Measurements from ENCODE around the gene MSRB3. TPM values are rescaled to one million over a fixed set of nuclear protein-coding genes. Genes with fewer than 3 reads are reported as not detected.

The MSRB3 gene
- total RNA-seq, 1 donor from 2014 or later: 3.7 TPM

- no peaks in the 10 kb centered on the region for H3K79me2 ChIP-seq (ENCODE audit: low read depth)
- H3K36me3 Mint-ChIP-seq: peaks cover 2% of the 10 kb centered on the region
- H3K36me3 ChIP-seq: no peaks in the 10 kb centered on the region
- no peak overlapping the region for H3K27ac Mint-ChIP-seq
- no peak overlapping the region for H3K27ac ChIP-seq
- no peak overlapping the region for H3K4me2 ChIP-seq
- H3K4me3 Mint-ChIP-seq: no peak overlapping the region
- H3F3A ChIP-seq (ENCODE audit: low read depth): no peaks in the 10 kb centered on the region
- H3K4me1 Mint-ChIP-seq: peaks cover 48% of the 10 kb centered on the region
- no peaks in the 10 kb centered on the region for H3K9me3 Mint-ChIP-seq
- peaks cover 13% of the 10 kb centered on the region for H3K27me3 Mint-ChIP-seq (ENCODE audit: insufficient read depth, low read depth)
- no peak for TF ChIP-seq EZH2 (IDR thresholded peaks at IDR 0.05)
- TF ChIP-seq CTCF (IDR thresholded peaks at IDR 0.05): no peak
- no peak for TF ChIP-seq EZH2phosphoT487 (IDR thresholded peaks at IDR 0.05)
- no peak overlapping the region for H3K4me3 ChIP-seq
- H2AFZ ChIP-seq (replicated peaks): no peak overlapping the region
- H3K4me1 ChIP-seq: no peaks in the 10 kb centered on the region
- H3K27me3 ChIP-seq: no peaks in the 10 kb centered on the region
- no peaks in the 10 kb centered on the region for H4K20me1 ChIP-seq (ENCODE audit: low read depth)
- H3K9me3 ChIP-seq (ENCODE audit: low read depth): no peaks in the 10 kb centered on the region
- H3K9ac ChIP-seq: no peak overlapping the region
- DNase-seq (ENCODE audit: low spot score): no peak
These were observed 220.7 kb downstream of the MSRB3 start for GRCh38 chr12:65499167-65499566.

GRCh38 chr12:65500091-65500900 lies 221.8 kb downstream of the MSRB3 start:
- H3K4me1 ChIP-seq: no peaks in the 10 kb centered on the region
- no peak overlapping the region for H3K4me3 ChIP-seq
- Mint-ChIP-seq H3K27ac (peak overlapping the region; percentile 5), H3K4me3 (no peak overlapping the region), H3K27me3 (ENCODE audit: insufficient read depth, low read depth) (peaks cover 9% of the 10 kb centered on the region), H3K36me3 (peaks cover 2% of the 10 kb centered on the region), H3K4me1 (peaks cover 47% of the 10 kb centered on the region), H3K9me3 (no peaks in the 10 kb centered on the region)
- H3K9ac ChIP-seq: no peak overlapping the region
- no peak overlapping the region for H3K4me2 ChIP-seq
- H3K79me2 ChIP-seq (ENCODE audit: low read depth): no peaks in the 10 kb centered on the region
- H3F3A ChIP-seq (ENCODE audit: low read depth): no peaks in the 10 kb centered on the region
- no peak overlapping the region for H2AFZ ChIP-seq (replicated peaks)
- H3K9me3 ChIP-seq (ENCODE audit: low read depth): no peaks in the 10 kb centered on the region
- H4K20me1 ChIP-seq (ENCODE audit: low read depth): no peaks in the 10 kb centered on the region
- no peaks in the 10 kb centered on the region for H3K36me3 ChIP-seq
- TF ChIP-seq CTCF (IDR thresholded peaks at IDR 0.05) (no peak), EZH2 (IDR thresholded peaks at IDR 0.05) (no peak), EZH2phosphoT487 (IDR thresholded peaks at IDR 0.05) (no peak)
- DNase-seq (ENCODE audit: low spot score): no peak
- H3K27me3 ChIP-seq: peaks cover under 1% of the 10 kb centered on the region
- no peak overlapping the region for H3K27ac ChIP-seq

GRCh38 chr12:65501093-65501621 lies 222.7 kb downstream of the MSRB3 start:
- TF ChIP-seq EZH2phosphoT487 (IDR thresholded peaks at IDR 0.05) (no peak), EZH2 (IDR thresholded peaks at IDR 0.05) (no peak), CTCF (IDR thresholded peaks at IDR 0.05) (no peak)
- no peaks in the 10 kb centered on the region for H3K4me1 ChIP-seq
- no peak overlapping the region for H3K9ac ChIP-seq
- H3K27ac Mint-ChIP-seq: no peak overlapping the region
- DNase-seq (ENCODE audit: low spot score): no peak
- H3K27me3 Mint-ChIP-seq (ENCODE audit: insufficient read depth, low read depth): peaks cover 8% of the 10 kb centered on the region
- no peak overlapping the region for H2AFZ ChIP-seq (replicated peaks)
- H3K9me3 ChIP-seq (ENCODE audit: low read depth): no peaks in the 10 kb centered on the region
- H3K4me3 Mint-ChIP-seq: no peak overlapping the region
- no peaks in the 10 kb centered on the region for H3K36me3 ChIP-seq
- no peaks in the 10 kb centered on the region for H3K79me2 ChIP-seq (ENCODE audit: low read depth)
- H3K27ac ChIP-seq: no peak overlapping the region
- H3K4me1 Mint-ChIP-seq: peaks cover 51% of the 10 kb centered on the region
- H3K4me3 ChIP-seq: no peak overlapping the region
- no peaks in the 10 kb centered on the region for H3K9me3 Mint-ChIP-seq
- H3K36me3 Mint-ChIP-seq: peaks cover 2% of the 10 kb centered on the region
- no peak overlapping the region for H3K4me2 ChIP-seq
- peaks cover 9% of the 10 kb centered on the region for H3K27me3 ChIP-seq
- H4K20me1 ChIP-seq (ENCODE audit: low read depth): no peaks in the 10 kb centered on the region
- no peaks in the 10 kb centered on the region for H3F3A ChIP-seq (ENCODE audit: low read depth)
